NT2/D1 (cell line): ENCODE measurements around the gene GPR27.

ENCODE experiments used
- SUZ12 ChIP-seq: IDR thresholded peaks from 2 replicates; pipeline ENCODE4 v1.6.1; 2011; ENCODE audit not compliant: insufficient read length, insufficient read depth; ENCODE audit errors: extremely low read depth
- YY1 ChIP-seq: IDR thresholded peaks from 2 replicates; pipeline ENCODE4 v1.6.1; 2011; ENCODE audit not compliant: insufficient read length, insufficient read depth

- TF ChIP-seq YY1 (no peak), SUZ12 (no peak)
Measured at GRCh38 chr3:71783152-71783551, 29.5 kb downstream of the GPR27 start.
